ENCODE data around the gene RAB3B. TPM values are rescaled to one million over a fixed set of nuclear protein-coding genes. Genes with fewer than 3 reads are reported as not detected.

RAB3B gene
- total RNA-seq, 1 donor from 2014 or later: 4.0 TPM

GRCh38 chr1:51957618-51958017 is 32.9 kb downstream of the RAB3B start:
- no peak for DNase-seq (ENCODE audit: low read depth in 2 of 2)

DNA sequence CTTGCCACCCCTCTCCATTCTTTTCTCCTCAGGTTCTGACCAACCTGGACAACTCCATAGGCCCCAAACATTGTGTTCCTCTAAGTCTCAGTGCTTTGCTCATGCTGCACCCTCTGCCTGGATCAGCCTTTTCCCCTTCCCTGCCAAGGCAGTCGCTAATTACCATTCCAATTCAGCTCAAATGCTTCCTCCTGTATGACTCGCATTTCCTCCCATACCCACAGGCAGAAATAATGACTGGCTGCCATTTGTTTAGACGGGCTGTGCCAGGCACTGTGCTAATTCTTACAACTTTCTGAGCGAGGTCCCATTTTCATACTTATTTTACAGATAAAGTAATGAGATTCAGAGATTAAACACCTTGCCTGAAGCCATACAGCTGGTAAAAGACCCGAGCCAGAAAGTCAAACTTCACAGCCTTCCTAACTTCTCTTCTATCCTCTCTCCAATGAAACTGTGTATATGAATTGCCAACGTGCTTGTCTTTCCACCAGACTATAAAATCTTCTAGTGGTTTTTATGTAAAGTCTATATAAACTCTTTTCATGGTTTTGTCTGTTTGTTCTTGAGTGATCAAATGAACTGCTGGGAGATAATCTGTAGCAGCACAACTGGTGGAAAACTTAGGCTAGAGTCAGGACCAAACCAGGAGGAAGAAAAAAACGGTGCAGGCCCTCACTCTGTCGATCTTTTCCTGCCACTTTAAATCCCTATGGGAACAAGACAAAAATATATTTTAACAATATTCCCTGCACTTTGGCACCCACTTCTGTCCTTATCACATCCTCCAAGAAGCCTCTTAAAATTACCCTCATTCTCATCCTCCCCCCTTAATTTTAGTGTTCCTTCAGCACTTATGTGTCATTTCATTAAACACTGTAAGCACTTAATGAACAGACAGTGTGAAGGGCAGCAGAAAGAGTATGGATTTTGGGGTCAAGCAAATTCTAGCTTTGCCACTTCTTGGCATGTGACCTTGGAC is 33.7 kb downstream of the RAB3B start:
- peak; percentile 17 to 68 for DNase-seq (ENCODE audit: low read depth in 2 of 2)

DNA sequence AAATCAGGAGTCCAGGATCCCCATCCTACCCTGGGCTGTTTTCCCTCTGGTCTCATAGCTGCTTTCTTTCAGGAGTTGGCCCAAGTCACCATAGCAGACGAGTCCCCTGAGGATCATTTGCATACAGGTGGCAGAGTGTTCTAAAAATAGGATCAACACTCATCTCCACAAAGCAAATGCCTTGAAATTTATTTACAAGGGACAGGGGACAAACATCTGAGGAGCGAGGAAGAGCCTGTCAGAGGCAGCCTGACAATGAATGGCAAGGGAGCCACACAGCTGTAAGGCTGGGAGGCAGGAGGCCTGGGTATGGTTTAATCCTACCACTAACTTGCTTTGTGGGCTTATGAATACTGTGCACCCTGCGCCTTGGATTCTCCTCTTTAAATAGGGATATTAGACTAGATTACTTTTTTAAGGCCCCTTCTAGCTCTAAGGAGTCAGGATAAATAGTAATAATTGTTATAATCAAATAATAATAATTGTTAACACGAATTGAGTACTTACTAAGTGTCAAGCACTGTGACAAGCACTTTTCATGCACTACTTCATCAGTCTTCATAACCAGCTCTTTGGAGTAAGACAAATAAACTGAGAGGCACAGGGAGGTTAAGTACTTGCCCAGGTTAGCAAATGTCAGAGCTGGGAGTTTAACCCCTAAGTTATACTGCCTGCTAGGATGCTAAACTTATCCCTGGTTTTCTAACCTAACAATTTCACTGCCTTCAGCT is 34.5 kb downstream of the RAB3B start:
- DNase-seq (ENCODE audit: low read depth in 2 of 2): no peak

DNA sequence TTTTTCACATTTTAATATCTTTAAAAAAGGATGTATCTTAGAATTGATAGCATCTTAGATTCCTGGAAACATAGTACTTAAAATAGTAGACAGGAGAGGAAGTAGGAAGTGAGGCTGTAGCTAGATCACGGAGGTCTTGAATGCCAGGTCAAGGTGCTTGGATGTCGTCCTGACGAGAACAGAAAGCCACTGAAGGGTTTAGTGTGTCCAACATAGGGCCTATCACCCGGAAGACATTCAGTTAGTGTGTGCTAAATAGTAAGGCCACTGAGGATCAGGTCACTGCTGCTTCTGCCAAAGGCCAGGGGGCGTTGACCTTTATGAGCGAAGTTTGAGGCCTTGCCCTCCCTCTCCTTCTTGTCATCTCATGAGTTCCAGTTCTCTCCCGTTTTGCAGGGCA is 35.7 kb downstream of the RAB3B start:
- no peak for DNase-seq (ENCODE audit: low read depth in 2 of 2)

- DNase-seq (ENCODE audit: low read depth in 2 of 2): no peak
Observed at GRCh38 chr1:51953079-51953478, 37.4 kb downstream of the RAB3B start.

GRCh38 chr1:51952638-51953037 is 37.9 kb downstream of the RAB3B start:
- no peak for DNase-seq (ENCODE audit: low read depth in 2 of 2)

DNA sequence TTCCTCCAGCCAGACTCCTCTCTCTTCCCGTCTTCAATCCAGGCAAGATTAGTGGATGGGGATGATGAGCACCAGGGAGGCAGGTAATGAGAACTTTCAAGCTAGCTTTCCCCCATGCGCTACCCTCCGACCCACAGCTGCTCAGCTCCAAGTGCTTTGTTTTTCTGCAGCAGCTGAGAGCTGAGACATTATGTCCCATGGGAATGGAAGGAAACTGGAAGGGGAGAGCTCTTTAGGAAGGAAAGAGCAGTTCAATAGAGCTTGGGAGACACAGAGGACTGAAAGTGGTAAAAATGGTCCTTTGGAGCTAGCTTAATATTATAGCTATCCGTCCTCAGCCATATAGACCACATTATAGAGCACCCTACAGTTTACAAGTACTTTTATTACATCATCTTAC is 39.8 kb downstream of the RAB3B start:
- no peak for DNase-seq (ENCODE audit: low read depth in 2 of 2)

DNA sequence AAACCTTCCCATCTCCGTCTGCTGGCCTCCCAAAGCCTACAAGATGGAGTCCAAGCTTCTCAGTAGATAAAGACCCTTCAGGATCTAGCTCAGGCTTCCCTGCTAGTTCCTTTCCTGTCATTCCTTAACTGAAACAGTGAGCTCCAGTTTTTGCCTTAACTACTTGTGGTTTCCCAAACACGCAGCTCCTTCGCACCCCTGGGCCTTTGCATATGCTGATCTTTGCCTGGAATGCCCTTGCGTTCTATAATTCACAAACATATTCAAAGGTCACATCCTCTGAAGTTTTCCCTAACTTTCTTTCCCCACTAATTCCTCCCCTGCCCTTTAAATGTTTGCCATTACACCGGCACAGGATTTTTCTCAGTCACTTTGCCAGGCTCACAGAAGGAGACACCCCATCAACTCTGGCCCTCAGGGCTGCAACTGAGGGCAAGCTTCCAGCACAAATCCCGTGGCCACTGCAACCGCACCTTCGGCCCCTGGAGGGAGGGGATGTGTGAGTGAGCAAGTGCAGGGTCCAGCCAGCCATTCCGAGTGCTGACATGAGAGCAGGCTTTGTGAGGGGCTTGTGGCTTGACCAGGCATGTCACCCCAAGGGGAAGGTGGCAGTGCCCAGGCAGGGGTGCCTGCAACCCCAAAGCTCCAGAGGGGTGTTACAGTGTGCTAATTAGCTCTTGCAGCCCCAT is 41.3 kb downstream of the RAB3B start:
- no peak for DNase-seq (ENCODE audit: low read depth in 2 of 2)

GRCh38 chr1:51948491-51948915 is 42.0 kb downstream of the RAB3B start:
- no peak for DNase-seq (ENCODE audit: low read depth in 2 of 2)

- peak in 1 of 2 donors; percentile 40 for DNase-seq (ENCODE audit: low read depth in 2 of 2)
Observed at GRCh38 chr1:51946300-51946699, 44.2 kb downstream of the RAB3B start.

DNA sequence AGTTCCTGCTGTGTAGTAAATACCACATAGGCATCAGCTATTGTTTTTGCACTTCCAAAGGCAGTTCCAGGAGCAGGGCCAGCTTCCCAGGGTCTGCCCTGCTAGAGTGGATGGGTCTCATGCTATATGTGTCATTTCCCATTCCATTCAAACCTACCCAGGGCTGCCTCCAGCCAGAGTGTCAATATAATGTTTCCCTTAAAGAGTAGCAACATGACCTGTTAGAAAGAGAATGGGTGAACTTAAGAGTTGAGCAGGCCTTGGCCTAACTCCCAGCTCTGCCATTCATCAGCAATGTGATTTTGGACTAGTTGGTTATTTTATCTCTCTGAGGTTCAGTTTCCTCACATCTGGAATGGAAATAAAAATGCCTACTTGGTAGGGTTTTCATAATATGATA is 44.9 kb downstream of the RAB3B start:
- peak; percentile 33 to 97 for DNase-seq (ENCODE audit: low read depth in 2 of 2)

DNA sequence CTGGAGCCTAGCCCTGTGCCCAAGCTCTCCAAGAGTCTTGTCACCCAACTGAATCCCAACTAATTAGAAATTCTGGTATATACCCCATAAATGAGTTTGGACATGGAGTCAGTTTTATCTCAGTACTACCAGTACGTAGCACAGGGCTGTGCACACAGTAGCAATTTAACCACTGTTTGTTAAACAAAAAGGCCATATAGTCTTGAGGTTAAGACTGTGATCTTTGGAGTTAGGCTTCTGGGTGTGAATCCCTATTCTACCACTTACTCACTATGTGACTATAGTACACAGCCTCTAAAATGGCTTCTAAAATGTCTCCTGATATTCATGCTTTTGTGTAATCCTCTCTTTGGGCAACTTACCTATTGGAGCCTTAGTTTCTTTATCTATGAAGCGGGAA is 48.2 kb downstream of the RAB3B start:
- DNase-seq (ENCODE audit: low read depth in 2 of 2): no peak

DNA sequence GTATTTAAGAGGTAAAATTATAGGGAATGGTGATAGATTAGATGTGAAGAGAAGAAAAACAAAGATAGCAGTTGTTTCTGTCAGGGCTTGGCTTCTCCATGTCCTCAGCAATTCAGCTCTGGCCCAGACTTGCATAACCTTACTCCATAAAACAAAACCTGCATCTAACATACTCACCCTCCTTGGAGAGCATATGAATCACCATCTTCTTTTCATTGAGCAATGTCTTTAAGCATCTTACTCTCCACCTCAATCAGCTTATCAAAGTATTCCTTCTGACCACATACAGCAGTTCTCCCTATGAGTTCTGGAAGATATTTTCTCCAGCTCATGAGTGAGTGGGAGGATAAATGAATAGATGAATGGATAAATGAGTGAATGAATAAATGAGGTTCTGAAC is 49.0 kb downstream of the RAB3B start:
- no peak for DNase-seq (ENCODE audit: low read depth in 2 of 2)

DNA sequence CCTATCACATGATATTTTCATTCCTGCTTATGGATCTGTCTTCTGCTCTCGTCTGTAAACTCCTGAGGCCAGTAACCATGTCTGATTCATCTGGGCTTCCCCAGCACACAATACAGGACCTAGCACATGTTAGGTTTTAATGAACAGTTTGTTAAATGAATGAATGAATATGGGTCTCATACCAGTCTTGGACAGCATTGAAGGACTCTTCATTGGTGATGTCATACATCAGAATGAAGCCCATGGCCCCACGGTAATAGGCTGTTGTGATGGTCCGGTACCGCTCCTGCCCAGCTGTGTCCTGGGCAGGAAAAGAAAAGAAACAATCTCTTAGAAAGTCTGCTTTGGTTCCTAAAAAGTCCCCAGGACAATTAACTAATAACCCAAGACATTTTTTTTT is 53.4 kb downstream of the RAB3B start:
- DNase-seq (ENCODE audit: low read depth in 2 of 2): no peak

- DNase-seq (ENCODE audit: low read depth in 2 of 2): no peak
Observed at GRCh38 chr1:51936531-51936930, 54.0 kb downstream of the RAB3B start.

GRCh38 chr1:51933344-51933743 is 57.2 kb downstream of the RAB3B start:
- no peak for DNase-seq (ENCODE audit: low read depth in 2 of 2)

DNA sequence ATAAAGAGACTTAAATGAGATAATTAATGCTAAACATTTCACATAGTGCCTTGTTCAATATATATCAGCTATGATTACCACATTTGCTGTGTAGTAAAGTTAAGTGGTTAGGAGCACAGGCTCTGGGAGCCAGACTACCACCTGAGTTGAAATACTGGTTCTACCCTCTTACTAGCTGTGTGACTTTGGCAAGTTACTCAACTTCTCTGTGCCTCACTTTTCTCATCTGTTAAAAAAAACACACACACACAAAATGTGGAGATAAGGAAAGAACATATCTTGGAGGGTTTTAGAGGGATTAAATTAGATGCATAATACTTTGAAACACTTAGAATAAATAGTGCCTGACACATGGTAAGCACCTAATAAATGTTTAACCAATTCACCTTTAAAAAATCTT is 60.2 kb downstream of the RAB3B start:
- DNase-seq (ENCODE audit: low read depth in 2 of 2): no peak

DNA sequence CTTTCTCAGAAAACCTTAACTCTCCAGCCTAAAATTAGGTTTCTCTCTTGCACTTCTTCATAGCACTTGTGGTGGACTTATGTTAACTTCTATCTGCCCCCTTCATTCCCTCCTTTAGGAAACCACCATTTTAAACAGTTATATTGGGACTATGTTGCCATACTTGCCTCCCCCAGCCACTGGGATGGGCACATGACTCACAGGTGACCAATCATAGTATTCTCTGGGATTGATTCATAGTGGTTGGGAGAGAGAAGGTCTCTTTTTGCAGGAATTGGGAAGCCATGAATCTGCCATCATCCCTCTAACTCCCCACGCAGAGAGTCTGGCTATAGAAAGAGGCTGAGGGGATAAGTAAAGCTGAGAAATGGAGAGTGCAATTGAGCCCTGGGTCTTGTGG is 61.6 kb downstream of the RAB3B start:
- no peak for DNase-seq (ENCODE audit: low read depth in 2 of 2)

GRCh38 chr1:51927029-51927428 is 63.5 kb downstream of the RAB3B start:
- no peak for DNase-seq (ENCODE audit: low read depth in 2 of 2)

DNA sequence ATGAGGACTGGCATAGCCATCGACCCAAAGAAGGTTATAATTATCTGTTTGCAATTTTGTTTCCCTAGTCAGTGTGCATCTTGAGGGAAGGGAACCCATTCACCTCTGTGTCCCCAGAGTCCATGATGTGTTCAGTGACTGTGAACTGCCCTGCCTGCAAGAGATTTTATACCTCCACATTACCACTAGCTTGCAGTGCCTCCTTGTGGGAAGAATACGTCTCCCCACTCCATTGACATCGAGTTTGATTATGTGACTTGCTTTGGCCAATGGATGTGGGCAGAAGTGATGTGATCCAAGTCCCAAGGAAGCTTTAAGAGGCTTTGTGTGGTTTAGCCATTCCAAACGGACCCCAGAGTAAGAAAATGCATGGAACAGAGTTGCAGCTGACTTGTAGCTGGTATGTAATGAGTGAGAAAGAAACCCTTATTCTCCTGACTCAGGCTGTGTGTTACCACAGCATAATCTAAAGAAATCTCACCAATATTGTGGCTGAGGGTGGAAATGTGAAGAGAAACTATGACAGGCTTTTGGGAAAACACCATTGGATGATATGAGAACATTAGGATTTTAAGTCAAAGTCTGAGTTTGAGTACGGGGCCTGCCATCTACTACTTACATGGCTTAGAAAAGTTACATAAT is 64.2 kb downstream of the RAB3B start:
- DNase-seq (ENCODE audit: low read depth in 2 of 2): peak; percentile 47 to 65

DNA sequence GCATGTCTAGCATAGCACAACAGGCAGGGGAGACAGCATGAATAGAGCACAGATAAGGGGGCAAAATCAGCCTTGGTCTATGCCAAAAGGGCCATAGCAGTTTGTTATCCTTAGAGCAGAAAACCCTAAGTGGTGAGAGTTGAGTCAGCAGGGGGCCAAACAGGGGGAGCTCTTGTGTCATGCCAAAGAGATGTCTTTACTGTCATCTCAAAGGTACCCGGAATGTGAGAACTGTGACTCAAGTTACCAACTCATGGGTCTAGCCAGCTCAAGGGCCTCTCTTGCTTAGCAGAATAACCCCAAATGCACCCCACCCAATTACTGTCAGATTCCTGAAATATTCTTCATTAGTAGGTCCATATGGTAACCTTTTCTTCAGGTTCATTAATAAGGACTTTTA is 66.0 kb downstream of the RAB3B start:
- no peak for DNase-seq (ENCODE audit: low read depth in 2 of 2)

- no peak for DNase-seq (ENCODE audit: low read depth in 2 of 2)
Observed at GRCh38 chr1:51922040-51922439, 68.5 kb downstream of the RAB3B start.
